OCI-LY3 (cell line): Measurements from ENCODE around the gene MYT1.

ENCODE experiments used
- EZH2phosphoT487 ChIP-seq: fragments of 200-600 bp; shearing (Covaris generic); IDR thresholded peaks from 2 replicates; pipeline ENCODE4 v1.6.1; 2018; ENCODE audit warnings: antibody characterized with exemption, mixed run types, low read depth
- TF ChIP-seq, protein P1 (sequence below): fragments of 200-600, 300-600 bp; sonication (generic); IDR thresholded peaks from 2 replicates; pipeline ENCODE4 v1.5.1; 2014; ENCODE audit warnings: antibody characterized with exemption, low read length, low read depth

DNA sequence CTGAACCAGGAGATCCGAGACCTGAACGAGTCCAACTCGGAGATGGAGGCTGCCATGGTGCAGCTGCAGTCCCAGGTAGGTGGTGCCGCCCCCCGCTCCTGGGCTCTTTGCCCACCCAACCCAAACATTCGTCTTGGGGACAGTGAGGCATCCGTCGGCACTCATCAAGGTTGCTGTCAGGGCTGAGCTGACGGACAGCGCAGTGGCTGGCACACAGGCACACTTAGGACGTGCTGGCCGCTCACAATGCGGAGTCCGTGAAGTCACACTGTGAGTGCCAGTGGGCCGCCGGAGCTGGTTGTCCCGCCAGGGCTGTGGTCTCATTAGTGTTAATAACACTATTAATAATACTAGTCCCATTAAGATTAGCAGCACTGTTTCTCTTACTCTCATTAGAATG, 73.1 kb downstream of the MYT1 start:
- TF ChIP-seq, protein P1, sequence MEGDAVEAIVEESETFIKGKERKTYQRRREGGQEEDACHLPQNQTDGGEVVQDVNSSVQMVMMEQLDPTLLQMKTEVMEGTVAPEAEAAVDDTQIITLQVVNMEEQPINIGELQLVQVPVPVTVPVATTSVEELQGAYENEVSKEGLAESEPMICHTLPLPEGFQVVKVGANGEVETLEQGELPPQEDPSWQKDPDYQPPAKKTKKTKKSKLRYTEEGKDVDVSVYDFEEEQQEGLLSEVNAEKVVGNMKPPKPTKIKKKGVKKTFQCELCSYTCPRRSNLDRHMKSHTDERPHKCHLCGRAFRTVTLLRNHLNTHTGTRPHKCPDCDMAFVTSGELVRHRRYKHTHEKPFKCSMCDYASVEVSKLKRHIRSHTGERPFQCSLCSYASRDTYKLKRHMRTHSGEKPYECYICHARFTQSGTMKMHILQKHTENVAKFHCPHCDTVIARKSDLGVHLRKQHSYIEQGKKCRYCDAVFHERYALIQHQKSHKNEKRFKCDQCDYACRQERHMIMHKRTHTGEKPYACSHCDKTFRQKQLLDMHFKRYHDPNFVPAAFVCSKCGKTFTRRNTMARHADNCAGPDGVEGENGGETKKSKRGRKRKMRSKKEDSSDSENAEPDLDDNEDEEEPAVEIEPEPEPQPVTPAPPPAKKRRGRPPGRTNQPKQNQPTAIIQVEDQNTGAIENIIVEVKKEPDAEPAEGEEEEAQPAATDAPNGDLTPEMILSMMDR: no peak
- TF ChIP-seq EZH2phosphoT487: no peak
